GM23338 (cell line): Measurements from ENCODE around the gene UNC80. TPM values are rescaled to one million over a fixed set of nuclear protein-coding genes. Genes with fewer than 3 reads are reported as not detected.

Source experiments
- ATAC-seq: fragments of 200-7000 bp; cut with Tn5 transposase; 3 replicates; pipeline ENCODE4 v1.9.1; 2020
- DNase-seq: peaks from one replicate; pipeline ENCODE4 v3.0.0-alpha.2; 2015; ENCODE audit warnings: low spot score
- H2AFZ ChIP-seq: fragments of 200-600 bp; sonication (generic); 2 replicates; pipeline ENCODE4 v1.8.0; 2016; ENCODE audit warnings: antibody characterized with exemption, mild to moderate bottlenecking, moderate library complexity
- H3F3A ChIP-seq: fragments of 200-600 bp; sonication (generic); replicated peaks from 2 replicates; pipeline ENCODE4 v1.8.0; 2017; ENCODE audit warnings: antibody characterized with exemption, mixed run types, low read depth
- H3K27ac ChIP-seq: fragments of 200-600 bp; sonication (generic); 2 replicates; pipeline ENCODE4 v1.6.1; 2016; ENCODE audit warnings: low read depth
- H3K27me3 ChIP-seq: fragments of 200-600 bp; sonication (generic); 2 replicates; pipeline ENCODE4 v1.8.0; 2016; ENCODE audit warnings: mild to moderate bottlenecking, mixed run types, moderate library complexity; ENCODE audit not compliant: insufficient read depth
- H3K36me3 ChIP-seq: fragments of 200-600 bp; sonication (generic); 2 replicates; pipeline ENCODE4 v1.8.0; 2016; ENCODE audit warnings: mild to moderate bottlenecking; ENCODE audit not compliant: insufficient read depth
- H3K4me1 ChIP-seq: fragments of 200-600 bp; sonication (generic); 2 replicates; pipeline ENCODE4 v1.8.0; 2016; ENCODE audit warnings: mild to moderate bottlenecking, moderate library complexity; ENCODE audit not compliant: insufficient read depth
- H3K4me2 ChIP-seq: fragments of 200-600 bp; sonication (generic); 2 replicates; pipeline ENCODE4 v1.7.1; 2017; ENCODE audit warnings: mixed run types
- H3K4me3 ChIP-seq: fragments of 200-600 bp; sonication (generic); 2 replicates; pipeline ENCODE4 v1.6.1; 2016; ENCODE audit warnings: mixed run types
- H3K79me2 ChIP-seq: fragments of 200-600 bp; sonication (generic); replicated peaks from 2 replicates; pipeline ENCODE4 v1.8.0; 2017; ENCODE audit warnings: mild to moderate bottlenecking; ENCODE audit not compliant: insufficient read depth
- H3K9me2 ChIP-seq: fragments of 200-600 bp; sonication (generic); 2 replicates; pipeline ENCODE4 v1.8.0; 2017; ENCODE audit not compliant: insufficient read depth
- H4K20me1 ChIP-seq: fragments of 200-600 bp; sonication (generic); replicated peaks from 2 replicates; pipeline ENCODE4 v1.8.0; 2017; ENCODE audit warnings: mild to moderate bottlenecking; ENCODE audit not compliant: insufficient read depth
- H3K27ac Mint-ChIP-seq: 2 replicates; pipeline ENCODE4 v1.8.0; 2020; ENCODE audit warnings: inconsistent platforms, mild to moderate bottlenecking, moderate library complexity, mixed read lengths
- H3K27me3 Mint-ChIP-seq: 3 replicates; pipeline ENCODE4 v1.8.0; 2022; ENCODE audit warnings: low read depth, mild to moderate bottlenecking, moderate library complexity, mixed read lengths, inconsistent platforms; ENCODE audit not compliant: insufficient read depth, poor library complexity
- H3K36me3 Mint-ChIP-seq: 3 replicates; pipeline ENCODE4 v1.8.0; 2021; ENCODE audit warnings: low read depth, mild to moderate bottlenecking, inconsistent platforms, moderate library complexity, mixed read lengths
- H3K4me1 Mint-ChIP-seq: 3 replicates; pipeline ENCODE4 v1.8.0; 2020; ENCODE audit warnings: mild to moderate bottlenecking, inconsistent platforms, mixed read lengths
- H3K4me3 Mint-ChIP-seq: 3 replicates; pipeline ENCODE4 v1.8.0; 2021; ENCODE audit warnings: moderate library complexity, mild to moderate bottlenecking, inconsistent platforms, mixed read lengths
- H3K9me3 Mint-ChIP-seq: 3 replicates; pipeline ENCODE4 v1.8.0; 2020; ENCODE audit warnings: moderate library complexity, mild to moderate bottlenecking, inconsistent platforms, mixed read lengths
- CREB1 ChIP-seq: fragments of 250-450 bp; sonication (Bioruptor Pico); IDR thresholded peaks from 2 replicates; pipeline ENCODE4 v1.5.0; 2020; ENCODE audit warnings: low read depth, mild to moderate bottlenecking, moderate library complexity
- CTCF ChIP-seq, 2 experiments: fragments of 200-600 bp in 1 of 2; sonication (generic) in 1 of 2; conservative IDR thresholded peaks; 2 replicates each; pipeline versions ENCODE4 v1.5.1 to v1.6.1; 2016 to 2017; ENCODE audit warnings: antibody characterized with exemption in 2 of 2, low read depth in 2 of 2, mild to moderate bottlenecking in 2 of 2, moderate library complexity in 1 of 2
- ETS1 ChIP-seq: IDR thresholded peaks from 2 replicates; pipeline ENCODE4 v1.6.1; 2016; ENCODE audit warnings: antibody characterized with exemption
- EZH2 ChIP-seq: fragments of 200-600 bp; sonication (generic); IDR thresholded peaks from one replicate; pipeline ENCODE4 v1.8.0; 2017; ENCODE audit warnings: antibody characterized with exemption, mild to moderate bottlenecking, low read depth; ENCODE audit not compliant: unreplicated experiment
- EZH2phosphoT487 ChIP-seq: fragments of 200-600 bp; sonication (generic); IDR thresholded peaks from one replicate; pipeline ENCODE4 v1.8.1; 2018; ENCODE audit warnings: antibody characterized with exemption; ENCODE audit not compliant: unreplicated experiment
- JUNB ChIP-seq: IDR thresholded peaks from one replicate; pipeline ENCODE4 v1.6.1; 2016; ENCODE audit warnings: antibody characterized with exemption; ENCODE audit not compliant: unreplicated experiment
- NANOG ChIP-seq: IDR thresholded peaks from 2 replicates; pipeline ENCODE4 v1.6.1; 2016; ENCODE audit warnings: antibody characterized with exemption, borderline replicate concordance
- POLR2AphosphoS5 ChIP-seq: IDR thresholded peaks from 2 replicates; pipeline ENCODE4 v1.6.1; 2016; ENCODE audit warnings: antibody characterized with exemption, low read depth
- REST ChIP-seq: IDR thresholded peaks from one replicate; pipeline ENCODE4 v1.6.1; 2018; ENCODE audit warnings: antibody characterized with exemption; ENCODE audit not compliant: unreplicated experiment
- STAT1 ChIP-seq: IDR thresholded peaks from one replicate; pipeline ENCODE4 v1.6.1; 2016; ENCODE audit warnings: antibody characterized with exemption; ENCODE audit not compliant: unreplicated experiment
- ZNF114 ChIP-seq: fragments of 250-450 bp; sonication (Bioruptor Pico); IDR thresholded peaks from 2 replicates; pipeline ENCODE4 v1.5.0; 2020; ENCODE audit warnings: mild to moderate bottlenecking, moderate library complexity
- ZNF331 ChIP-seq: fragments of 250-450 bp; sonication (Bioruptor Pico); IDR thresholded peaks from 2 replicates; pipeline ENCODE4 v1.5.0; 2020; ENCODE audit warnings: low read depth, mild to moderate bottlenecking, moderate library complexity
- ZNF462 ChIP-seq: fragments of 250-450 bp; sonication (Bioruptor Pico); IDR thresholded peaks from 2 replicates; pipeline ENCODE4 v1.5.0; 2020; ENCODE audit warnings: mild to moderate bottlenecking, moderate library complexity
- polyA plus RNA-seq: library from polyadenylated mRNA; unstranded; fragments of >200 nt; fragmentation: Nextera tagmentation; extraction: Ambion mirVana; gene quantifications from 2 replicates; pipeline ENCODE4 v1.2.1, GENCODE V29; 2016
- total RNA-seq: library from RNA; depleted of rRNA; stranded (reverse); fragments of >200 nt; shearing (Covaris generic); gene quantifications from 2 replicates; pipeline ENCODE4 v1.2.3, GENCODE V29; 2014

The UNC80 gene
- total and polyA plus RNA-seq, 2 experiments from 2014 or later, result 0.11 to 1.5 TPM

- ATAC-seq (no peak), DNase-seq (peak; percentile 22)
- Histone ChIP-seq H3K4me1 (peaks cover 21% of the 10 kb centered on the region), H2AFZ (peak overlapping the region; percentile 56; the same call in 1 of the 2 replicates), H3K36me3 (0 out of 2 replicates have a peak, but pooled peaks cover 5% of the 10 kb centered on the region), H3K4me2 (no peak overlapping the region), H3F3A (no peaks in the 10 kb centered on the region), H3K79me2 (peaks cover 32% of the 10 kb centered on the region), H3K9me2 (peaks cover 7% of the 10 kb centered on the region; the same call in 1 of the 2 replicates), H4K20me1 (peaks cover 20% of the 10 kb centered on the region), H3K27ac (no peak overlapping the region), H3K4me3 (no peak overlapping the region), H3K27me3 (no peaks in the 10 kb centered on the region)
- Mint-ChIP-seq H3K4me1 (peaks cover 19% of the 10 kb centered on the region), H3K4me3 (no peak overlapping the region), H3K36me3 (peaks cover 8% of the 10 kb centered on the region; the same call in 2 of the 3 replicates), H3K27me3 (no peaks in the 10 kb centered on the region), H3K27ac (no peak overlapping the region), H3K9me3 (no peaks in the 10 kb centered on the region)
- TF ChIP-seq POLR2AphosphoS5 (no peak), CREB1 (CRISPR knock-in tag) (no peak), NANOG (no peak), CTCF (conservative IDR thresholded peaks at IDR 0.05; ENCODE audit: low read depth in 2 of 2) (no peak; a peak in 1 of 4 replicates), ZNF331 (CRISPR knock-in tag) (no peak), ZNF114 (CRISPR knock-in tag) (no peak), STAT1 (no peak), JUNB (no peak), REST (no peak), ZNF462 (CRISPR knock-in tag) (no peak), ETS1 (no peak), EZH2 (no peak), EZH2phosphoT487 (no peak)
Measured at GRCh38 chr2:210000464-210001324, 229.1 kb downstream of the UNC80 start.
